ENCODE measurements around the gene DRAM2.

- TF ChIP-seq CTCF (conservative IDR thresholded peaks at IDR 0.05) (no peak), ZFX (IDR thresholded peaks at IDR 0.05) (no peak)
These were observed 57.3 kb downstream of the DRAM2 start for GRCh38 chr1:111082421-111083203.

Data from C4-2B (cell line).